GM13977 (cell line): ENCODE results near the gene MAP3K14.

ENCODE experiments used
- DNase-seq: peaks from one replicate; pipeline ENCODE4 v3.0.0; 2012; ENCODE audit warnings: low spot score
- in situ Hi-C: fragments of 300-500 bp; cut with MboI; formaldehyde crosslinking; loops from one replicate; pipeline ENCODE4 v1.12.0; 2022; ENCODE audit warnings: low sequenced_read_pairs, low pct_unique_long_range_greater_than_20kb, mixed read lengths, inconsistent platforms; ENCODE audit not compliant: unreplicated experiment
- TF ChIP-seq, protein P1 (sequence below): IDR thresholded peaks from 2 replicates; pipeline ENCODE4 v1.5.1; 2012; ENCODE audit warnings: mild to moderate bottlenecking, control low read depth; ENCODE audit not compliant: insufficient read depth; ENCODE audit errors: extremely low read depth, missing control alignments

MAP3K14 gene

DNA sequence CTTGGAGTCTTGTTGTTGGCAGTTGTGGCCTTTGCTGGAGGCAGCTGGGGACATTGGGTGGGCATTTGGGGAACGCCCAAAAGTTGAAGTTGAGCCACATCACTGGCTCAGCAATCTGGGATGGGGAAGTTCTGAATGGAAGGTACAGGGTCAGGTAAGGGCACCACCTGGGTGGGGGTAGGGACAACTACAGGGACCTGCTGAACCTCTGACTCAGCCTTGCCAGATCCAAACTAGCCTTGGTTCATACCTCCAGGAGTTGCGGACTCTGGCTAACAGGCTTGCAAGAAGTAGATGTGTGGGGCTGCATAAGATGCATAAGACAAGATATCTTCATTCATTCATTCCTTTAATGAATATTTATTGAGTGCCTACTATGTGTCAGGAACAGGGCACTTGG lies 79.1 kb downstream of the MAP3K14 start:
- DNase-seq: no peak
- in situ Hi-C loops: no loop called here
- TF ChIP-seq, protein P1, sequence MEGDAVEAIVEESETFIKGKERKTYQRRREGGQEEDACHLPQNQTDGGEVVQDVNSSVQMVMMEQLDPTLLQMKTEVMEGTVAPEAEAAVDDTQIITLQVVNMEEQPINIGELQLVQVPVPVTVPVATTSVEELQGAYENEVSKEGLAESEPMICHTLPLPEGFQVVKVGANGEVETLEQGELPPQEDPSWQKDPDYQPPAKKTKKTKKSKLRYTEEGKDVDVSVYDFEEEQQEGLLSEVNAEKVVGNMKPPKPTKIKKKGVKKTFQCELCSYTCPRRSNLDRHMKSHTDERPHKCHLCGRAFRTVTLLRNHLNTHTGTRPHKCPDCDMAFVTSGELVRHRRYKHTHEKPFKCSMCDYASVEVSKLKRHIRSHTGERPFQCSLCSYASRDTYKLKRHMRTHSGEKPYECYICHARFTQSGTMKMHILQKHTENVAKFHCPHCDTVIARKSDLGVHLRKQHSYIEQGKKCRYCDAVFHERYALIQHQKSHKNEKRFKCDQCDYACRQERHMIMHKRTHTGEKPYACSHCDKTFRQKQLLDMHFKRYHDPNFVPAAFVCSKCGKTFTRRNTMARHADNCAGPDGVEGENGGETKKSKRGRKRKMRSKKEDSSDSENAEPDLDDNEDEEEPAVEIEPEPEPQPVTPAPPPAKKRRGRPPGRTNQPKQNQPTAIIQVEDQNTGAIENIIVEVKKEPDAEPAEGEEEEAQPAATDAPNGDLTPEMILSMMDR: no peak

DNA sequence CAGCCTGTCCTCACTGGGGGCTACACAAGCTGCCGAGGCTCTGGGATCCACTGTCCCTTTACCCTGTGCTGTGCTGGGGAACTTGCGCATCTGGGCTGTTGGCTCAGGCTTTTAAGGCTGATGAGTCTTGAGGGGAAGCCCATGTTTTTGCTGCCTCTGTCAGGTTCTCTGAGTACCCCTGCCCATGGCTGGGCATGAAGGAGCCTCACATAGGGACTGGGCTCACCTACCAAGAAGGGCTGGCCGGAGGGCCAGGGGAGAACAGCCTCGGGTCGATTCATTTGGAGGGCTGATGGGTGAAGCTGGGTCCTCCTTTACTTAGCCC lies 80.6 kb downstream of the MAP3K14 start:
- no peak for DNase-seq
- TF ChIP-seq, protein P1: no peak
- in situ Hi-C loops: no loop called here

DNA sequence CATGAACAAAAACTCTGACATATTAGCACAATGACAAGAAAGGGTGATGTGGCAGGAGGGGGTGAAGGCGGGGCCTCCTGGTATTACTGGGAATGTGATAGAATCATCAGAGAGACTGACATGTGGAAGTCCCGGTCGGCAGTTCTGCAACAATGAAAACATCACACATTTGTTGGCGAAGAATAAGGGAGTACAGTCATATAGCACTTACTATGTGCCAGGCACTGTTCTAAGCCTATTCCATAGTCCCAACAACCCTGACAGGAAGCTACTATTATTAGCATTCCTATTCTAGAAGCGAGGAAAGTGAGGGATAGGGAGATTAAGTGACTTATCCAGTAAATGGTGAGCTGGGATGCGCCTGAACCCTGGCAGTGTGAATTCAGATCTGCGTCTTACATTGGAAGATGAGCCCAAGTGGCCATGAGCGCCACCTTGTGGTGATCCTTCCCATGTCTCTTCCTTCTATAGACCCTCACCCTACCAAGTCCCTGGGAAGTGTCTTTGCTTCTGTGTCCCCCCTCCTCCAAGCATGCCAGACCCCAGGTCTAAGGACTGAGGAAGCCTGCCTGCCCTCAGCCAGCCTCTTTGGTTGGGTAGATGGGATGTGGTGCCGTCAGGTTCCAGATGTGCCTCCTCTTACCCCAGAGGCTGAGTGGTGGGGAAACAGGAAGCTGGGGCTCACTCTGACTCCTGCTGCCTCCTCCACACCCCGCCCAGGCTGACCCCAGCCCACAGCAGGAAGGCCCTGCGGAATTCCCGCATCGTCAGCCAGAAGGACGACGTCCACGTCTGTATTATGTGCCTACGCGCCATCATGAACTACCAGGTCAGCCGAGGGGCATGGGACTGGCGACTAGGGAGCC lies 81.2 kb downstream of the MAP3K14 start:
- peak; percentile 78 for DNase-seq
- in situ Hi-C loops: no loop called here
- TF ChIP-seq, protein P1: peak; percentile 79

DNA sequence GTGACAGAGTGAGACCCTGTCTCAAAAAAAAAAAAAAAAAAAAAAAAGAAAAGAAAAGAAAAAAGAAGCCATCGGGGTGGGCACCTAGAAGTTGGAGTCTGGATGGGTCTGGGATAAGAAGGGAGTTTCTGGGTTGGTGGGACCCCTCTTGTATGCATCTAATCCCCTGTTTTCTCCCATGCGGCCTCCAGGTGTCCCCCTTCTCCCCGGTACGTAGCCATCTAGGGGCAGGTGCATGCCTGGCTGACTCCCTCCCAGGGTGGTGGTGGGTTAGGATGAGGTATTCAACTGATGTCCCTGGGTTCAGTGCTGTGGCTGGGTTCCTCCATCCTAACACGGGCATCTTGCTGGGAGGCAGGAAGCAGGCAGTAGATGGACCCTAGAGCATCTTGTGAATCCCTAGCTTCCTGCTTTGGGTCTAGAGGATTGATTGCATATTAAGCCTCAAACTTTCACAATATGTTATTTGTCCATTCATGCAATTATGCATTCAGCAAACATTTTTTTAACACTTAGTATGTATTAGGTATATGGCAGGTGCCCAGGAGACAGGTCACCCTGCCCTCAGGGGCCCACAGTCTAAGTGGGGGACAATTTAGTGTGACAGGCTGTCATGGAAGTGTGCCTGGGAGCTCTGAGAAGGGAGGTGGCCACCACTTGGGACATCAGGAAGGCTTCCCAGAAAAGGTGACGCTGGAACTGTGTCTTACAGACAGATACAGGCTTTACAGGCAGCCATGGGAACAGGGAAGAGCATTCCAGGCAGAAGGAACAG lies 82.0 kb downstream of the MAP3K14 start:
- TF ChIP-seq, protein P1: peak; percentile 54
- in situ Hi-C loops: no loop called here
- peak; percentile 74 for DNase-seq

DNA sequence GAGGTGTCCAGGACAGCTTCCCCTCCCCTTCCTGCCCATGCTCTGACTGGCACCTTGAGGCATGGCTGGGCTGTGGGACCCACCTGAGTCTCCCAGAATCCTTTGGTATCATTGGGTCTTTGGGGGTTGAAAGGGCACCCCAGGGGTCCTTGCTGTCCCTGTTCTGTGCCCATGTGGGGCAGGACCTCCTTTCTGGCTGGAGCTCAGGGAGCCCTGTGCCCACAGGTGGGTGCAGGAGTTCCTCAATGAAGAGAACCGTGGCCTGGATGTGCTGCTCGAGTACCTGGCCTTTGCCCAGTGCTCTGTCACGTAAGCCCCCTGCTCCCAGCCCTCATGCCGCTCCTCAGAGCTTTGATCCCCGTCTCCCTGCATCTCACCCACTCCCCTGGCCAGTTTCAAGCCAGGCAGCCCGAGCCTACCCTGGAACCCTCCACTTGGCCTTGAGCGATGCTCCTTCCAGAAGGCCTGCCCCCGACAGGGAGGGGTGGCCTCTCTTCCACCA lies 83.3 kb downstream of the MAP3K14 start:
- DNase-seq: no peak
- in situ Hi-C loops: no loop called here
- TF ChIP-seq, protein P1: no peak

DNA sequence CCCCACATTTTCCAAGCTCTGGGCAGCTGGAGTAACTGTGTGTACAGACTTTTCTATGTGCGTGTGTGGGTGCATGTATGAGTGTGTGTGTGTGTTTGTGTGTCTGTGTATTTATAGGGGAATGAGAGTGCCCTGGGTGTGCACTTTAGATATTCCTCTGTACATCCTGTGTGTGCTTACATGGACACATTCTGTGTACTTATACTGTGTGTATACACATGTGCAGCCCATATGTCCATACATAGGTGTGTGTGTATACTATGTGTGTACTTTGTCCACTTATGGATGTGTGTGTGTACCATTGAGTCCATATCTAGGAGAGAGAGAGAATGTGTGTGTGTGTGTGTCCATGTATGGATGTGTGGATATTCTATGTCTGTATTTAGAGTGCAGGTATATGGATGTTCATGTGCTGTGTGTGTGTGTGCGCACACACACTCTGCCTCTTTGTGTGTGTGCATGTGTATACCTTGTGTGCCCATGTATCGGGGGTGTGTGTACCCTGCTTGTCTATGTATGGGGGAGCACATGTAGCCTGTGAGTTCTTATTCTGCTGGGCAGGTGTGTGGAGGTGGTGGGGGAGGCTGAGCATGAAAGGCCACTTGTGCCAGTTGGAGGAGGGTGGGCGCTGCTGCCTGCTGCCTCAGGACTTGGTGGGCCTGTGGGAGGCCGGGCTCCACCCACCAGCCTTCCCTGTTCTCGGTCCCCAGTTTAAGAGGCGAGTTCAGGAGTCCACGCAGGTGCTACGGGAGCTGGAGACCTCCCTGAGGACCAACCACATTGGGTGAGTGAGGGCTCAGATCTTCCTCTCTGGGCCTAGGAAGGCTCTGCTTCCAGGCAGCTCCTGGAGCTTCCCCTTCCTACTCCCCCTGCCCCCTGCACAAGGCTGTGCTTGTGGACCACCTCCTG lies 84.1 kb downstream of the MAP3K14 start:
- in situ Hi-C loops: no loop called here
- TF ChIP-seq, protein P1: no peak
- DNase-seq: no peak
